Activated naive CD4-positive, alpha-beta T cell (primary cell): ENCODE data around the gene ADD1.
"Not testable (repeated sequence)": the region's sequence is repeated elsewhere in the genome, so short reads cannot be mapped to it uniquely, and the experiment has no call there.

Experiments used
- DNase-seq, 4 experiments: peaks; one replicate each; lab custom pipeline; 2025; lab: John Stamatoyannopoulos, UW

Gene ADD1

GRCh38 chr4:2934077-2934812, 90.6 kb downstream of the ADD1 start:
- peak in 1 of 4 experiments; percentile 62 for DNase-seq

- peak; percentile 87 to 97 (median 92) for DNase-seq
These were observed 91.4 kb downstream of the ADD1 start for GRCh38 chr4:2934813-2935761.

- DNase-seq, result no peak
These were observed 92.4 kb downstream of the ADD1 start for GRCh38 chr4:2935762-2936743.

GRCh38 chr4:2936773-2937145, 93.1 kb downstream of the ADD1 start:
- no peak for DNase-seq

- DNase-seq, result no peak
These were observed 93.7 kb downstream of the ADD1 start for GRCh38 chr4:2937146-2937857.

- DNase-seq, result no peak
These were observed 94.3 kb downstream of the ADD1 start for GRCh38 chr4:2937986-2938385.

- DNase-seq, result not testable (repeated sequence)
These were observed 94.8 kb downstream of the ADD1 start for GRCh38 chr4:2938411-2938810.

GRCh38 chr4:2938906-2939305, 95.3 kb downstream of the ADD1 start:
- no peak for DNase-seq

- DNase-seq, result no peak
These were observed 96.0 kb downstream of the ADD1 start for GRCh38 chr4:2939383-2940243.

GRCh38 chr4:2940267-2941137, 96.9 kb downstream of the ADD1 start:
- no peak for DNase-seq

GRCh38 chr4:2941138-2942036, 97.7 kb downstream of the ADD1 start:
- no peak for DNase-seq

GRCh38 chr4:2942037-2942531, 98.4 kb downstream of the ADD1 start:
- DNase-seq, result no peak

GRCh38 chr4:2942532-2943363, 99.1 kb downstream of the ADD1 start:
- DNase-seq, result no peak

- no peak for DNase-seq
These were observed 99.9 kb downstream of the ADD1 start for GRCh38 chr4:2943364-2944090.

- no peak for DNase-seq
These were observed 100.4 kb downstream of the ADD1 start for GRCh38 chr4:2944091-2944482.
